OCI-LY7 (cell line): ENCODE results near the gene AIP.

ENCODE experiments used
- CTCF ChIP-seq: fragments of 200-600 bp; sonication (generic); conservative IDR thresholded peaks from 2 replicates; pipeline ENCODE4 v1.5.1; 2014; ENCODE audit warnings: mild to moderate bottlenecking, antibody characterized with exemption, low read length, moderate library complexity, mixed read lengths
- EZH2phosphoT487 ChIP-seq: fragments of 200-600 bp; sonication (generic); IDR thresholded peaks from 2 replicates; pipeline ENCODE4 v1.6.1; 2018; ENCODE audit warnings: low read depth, borderline replicate concordance, mild to moderate bottlenecking, mixed run types, antibody characterized with exemption, low read length, moderate library complexity, mixed read lengths

GRCh38 chr11:67510023-67510345 is 27.2 kb downstream of the AIP start:
- TF ChIP-seq CTCF, result no peak
- no peak for TF ChIP-seq EZH2phosphoT487
